ENCODE data around the gene SHE. TPM values are rescaled to one million over a fixed set of nuclear protein-coding genes. Genes with fewer than 3 reads are reported as not detected.

The SHE gene
- total and polyA plus RNA-seq, 2 donors (not counting 3 experiments of a cell fraction or from before 2014, with no cell fraction given): 30.1 to 52.7 TPM

- intact Hi-C loops (cut with micrococcal nuclease): no loop called here
- Histone ChIP-seq H2AFZ (ENCODE audit: low read depth, low read length) (no peak overlapping the region), H3K4me1 (ENCODE audit: control insufficient read depth, extremely low read depth, insufficient read depth, low read length) (no peaks in the 10 kb centered on the region), H3K4me3 (replicated peaks in 1 of 3; ENCODE audit: insufficient read depth in 1 of 3, low read depth in 1 of 3, low read length in 3 of 3) (no peak overlapping the region), H4K20me1 (replicated peaks; ENCODE audit: control insufficient read depth, extremely low read depth, insufficient read depth, low read length) (no peaks in the 10 kb centered on the region), H3K36me3 (ENCODE audit: control insufficient read depth in 2 of 2, extremely low read depth in 1 of 2, insufficient read depth in 2 of 2, low read length in 2 of 2) (no peaks in the 10 kb centered on the region), H3K9ac (replicated peaks; ENCODE audit: extremely low read depth, insufficient read depth, low read length) (no peak overlapping the region), H3K9me3 (replicated peaks; ENCODE audit: control insufficient read depth, insufficient read depth, low read length) (no peaks in the 10 kb centered on the region), H3K27ac (ENCODE audit: insufficient read depth, low read depth, low read length) (no peak overlapping the region), H3K79me2 (ENCODE audit: control insufficient read depth, insufficient read depth, low read length) (no peaks in the 10 kb centered on the region), H3K9me1 (replicated peaks; ENCODE audit: control insufficient read depth, extremely low read depth, insufficient read depth, low read length) (no peaks in the 10 kb centered on the region), H3K4me2 (ENCODE audit: insufficient read depth, low read length) (no peak overlapping the region), H3K27me3 (ENCODE audit: control insufficient read depth in 2 of 2, insufficient read depth in 2 of 2, low read length in 2 of 2) (no peaks in the 10 kb centered on the region)
- DNase-seq (ENCODE audit: low read depth, low spot score): no peak
- POLR2A ChIA-PET: no interaction called here
- dilution Hi-C loops (cut with MboI; ENCODE audit: extremely low pct_ligation_motif_present, low sequenced_read_pairs): no loop called here
- no peak for FAIRE-seq
- no TSS peak for BruUV-seq (replicated peaks)
- no peak for TF ChIP-seq MAX (IDR thresholded peaks at IDR 0.05; ENCODE audit: insufficient read depth, insufficient read length)
- no peak for TF ChIP-seq CTCF (IDR thresholded peaks at IDR 0.05; ENCODE audit: extremely low read depth in 1 of 2, insufficient read depth in 1 of 2, low read depth in 1 of 2, low read length in 2 of 2)
- TF ChIP-seq EZH2 (IDR thresholded peaks at IDR 0.05; ENCODE audit: borderline replicate concordance, low read depth, low read length, severe bottlenecking): no peak
- no peak for TF ChIP-seq MYC (IDR thresholded peaks at IDR 0.05; ENCODE audit: low read depth, low read length)
- no peak for TF ChIP-seq FOS (IDR thresholded peaks at IDR 0.05; ENCODE audit: borderline replicate concordance, insufficient read depth, low read length)
- no peak for TF ChIP-seq POLR2AphosphoS5 (IDR thresholded peaks at IDR 0.05; ENCODE audit: insufficient read depth, low read depth, low read length)
- TF ChIP-seq GATA2 (IDR thresholded peaks at IDR 0.05; ENCODE audit: insufficient read depth, insufficient read length, low read depth, low read length): no peak
- no peak for TF ChIP-seq POLR2A (IDR thresholded peaks at IDR 0.05; ENCODE audit: low read depth, low read length)
- no peak for TF ChIP-seq JUN (IDR thresholded peaks at IDR 0.05; ENCODE audit: borderline replicate concordance, insufficient read depth, insufficient read length, low read depth)
- CTCF ChIA-PET: interaction anchor here (0.8 to 1.3 kb wide), 2 partner anchors 48 to 50 kb away, joined by 3 to 4 read pairs; no protein-coding TSS in a partner anchor
Observed at GRCh38 chr1:154529308-154529707, 27.1 kb upstream of the SHE start.
